Gastroesophageal sphincter (tissue), 3 donors: ENCODE measurements around the gene BIRC7.

ENCODE experiments used
- CTCF ChIP-seq, 4 experiments: fragments of 200-600 bp in 2 of 4; fragments of 450-650 bp in 2 of 4; sonication (generic) in 1 of 4; IDR thresholded peaks; one replicate each; pipeline ENCODE4 v1.5.1; 2017 to 2019; ENCODE audit warnings: antibody characterized with exemption in 4 of 4, mild to moderate bottlenecking in 2 of 4, moderate library complexity in 2 of 4
- EP300 ChIP-seq: sonication (generic); formaldehyde crosslinking; IDR thresholded peaks from one replicate; pipeline ENCODE4 v1.6.1; 2017; ENCODE audit warnings: antibody characterized with exemption, mild to moderate bottlenecking
- POLR2A ChIP-seq, 2 donors: fragments of 450-650 bp; IDR thresholded peaks; one replicate each; pipeline ENCODE4 v1.6.1; 2017; ENCODE audit warnings: antibody characterized with exemption in 2 of 2, mild to moderate bottlenecking in 2 of 2, moderate library complexity in 1 of 2
- POLR2AphosphoS5 ChIP-seq: sonication (generic); formaldehyde crosslinking; IDR thresholded peaks from one replicate; pipeline ENCODE4 v1.6.1; 2017; ENCODE audit warnings: antibody characterized with exemption

- TF ChIP-seq CTCF (IDR thresholded peaks at IDR 0.05) (no peak), POLR2A (IDR thresholded peaks at IDR 0.05) (no peak), POLR2AphosphoS5 (no peak), EP300 (no peak)
These were observed 4.3 kb downstream of the BIRC7 start for GRCh38 chr20:63240004-63240403.
